Psoas muscle (tissue), 8 donors: ENCODE measurements around the gene MBD5. TPM values are rescaled to one million over a fixed set of nuclear protein-coding genes. Genes with fewer than 3 reads are reported as not detected.

Experiments
- ATAC-seq, 4 donors: fragments of 200-7000 bp; cut with Tn5 transposase; one replicate each; pipeline ENCODE4 v1.9.1; 2020; ENCODE audit warnings: moderate library complexity in 3 of 4, mild to moderate bottlenecking in 2 of 4
- DNase-seq, 2 donors: peaks; one replicate each; pipeline ENCODE4 v3.0.0-alpha.2; 2020
- H3K27ac ChIP-seq: fragments of 200-600 bp; one replicate; pipeline ENCODE4 v1.8.0; 2022
- H3K27me3 ChIP-seq, 3 donors: fragments of 200-600 bp in 1 of 3; one replicate each; pipeline versions ENCODE4 v1.6.1 to v1.8.0; 2013 to 2022; ENCODE audit warnings: low read length in 2 of 3, mild to moderate bottlenecking in 2 of 3, moderate library complexity in 1 of 3; ENCODE audit not compliant: insufficient read depth in 3 of 3
- H3K36me3 ChIP-seq, 2 donors: fragments of 200-600 bp in 1 of 2; one replicate each; pipeline versions ENCODE4 v1.6.1 to v1.8.0; 2013 to 2022; ENCODE audit warnings: low read depth in 1 of 2, mild to moderate bottlenecking in 1 of 2, moderate library complexity in 1 of 2; ENCODE audit not compliant: insufficient read depth in 1 of 2
- H3K4me1 ChIP-seq: fragments of 200-600 bp; one replicate; pipeline ENCODE4 v1.8.0; 2022
- H3K4me3 ChIP-seq: fragments of 200-600 bp; one replicate; pipeline ENCODE4 v1.8.0; 2022; ENCODE audit warnings: mild to moderate bottlenecking
- H3K9me3 ChIP-seq: fragments of 200-600 bp; one replicate; pipeline ENCODE4 v1.8.0; 2022
- WGBS, 3 donors: extraction: QIAGEN DNeasy Blood & Tissue Kit; methylation state at CpG; one replicate each; pipeline versions ENCODE4 v1.1.6 to v1.1.7; 2013; 5-methylcytosine and 5-hydroxymethylcytosine counted together
- intact Hi-C, 2 donors: fragments of 100-400 bp; cut with DNase I; formaldehyde crosslinking; loops; one replicate each; pipeline versions ENCODE4 v1.11.0 to v1.14.2; 2022
- polyA plus RNA-seq, 3 donors: library from polyadenylated mRNA; stranded (reverse); fragments of 200-250 nt; gene quantifications; one replicate each; pipeline ENCODE4 v1.2.3, GENCODE V29; 2013
- total RNA-seq, 4 donors: library from RNA; stranded (reverse); fragmentation: NEBNext Ultra II Directional in 2 of 4; extraction: Animal tissue kit (Norgen Biotek cat#: 25700) in 2 of 4; gene quantifications; one replicate each; pipeline versions ENCODE4 v1.2.1 to v1.2.4, GENCODE V29; 2021 to 2023
- TF ChIP-seq, protein P1 (sequence below): fragments of 200-600 bp; IDR thresholded peaks from one replicate; pipeline ENCODE4 v1.8.0; 2022; ENCODE audit warnings: antibody characterized with exemption
- donor health status: healthy with polysubstance abuse.
- donor health status: DM: no; HTN: no; CAD: no; lungs with moderate emphysema.
- donor health status: Bipolar disorder and iron deficiency.
- donor health status: healthy.
- donor health status: DM: yes; HTN: yes; CAD: no.
- donor health status: DM: no; HTN: no; CAD: no.
- donor health status: DM: no; HTN: no; CAD: no.
- donor health status: DM: yes; HTN: yes; CAD: no.

MBD5 gene
- total and polyA plus RNA-seq, 7 donors = 3.2 to 36.5 (median 17.5) TPM

GRCh38 chr2:148351437-148352143, 330.7 kb downstream of the MBD5 start:
- WGBS, 3 donors = 80 to 85% (median 85%) methylated on average over 2 of the region's 2 CpGs
- H3K9me3 ChIP-seq = peaks cover 10% of the 10 kb centered on the region
- intact Hi-C loops = no loop called here
- DNase-seq = no peak
- H3K4me1 ChIP-seq = peaks cover 5% of the 10 kb centered on the region
- no peaks in the 10 kb centered on the region for H3K27me3 ChIP-seq
- H3K36me3 ChIP-seq = no peaks in the 10 kb centered on the region
- TF ChIP-seq, protein P1, sequence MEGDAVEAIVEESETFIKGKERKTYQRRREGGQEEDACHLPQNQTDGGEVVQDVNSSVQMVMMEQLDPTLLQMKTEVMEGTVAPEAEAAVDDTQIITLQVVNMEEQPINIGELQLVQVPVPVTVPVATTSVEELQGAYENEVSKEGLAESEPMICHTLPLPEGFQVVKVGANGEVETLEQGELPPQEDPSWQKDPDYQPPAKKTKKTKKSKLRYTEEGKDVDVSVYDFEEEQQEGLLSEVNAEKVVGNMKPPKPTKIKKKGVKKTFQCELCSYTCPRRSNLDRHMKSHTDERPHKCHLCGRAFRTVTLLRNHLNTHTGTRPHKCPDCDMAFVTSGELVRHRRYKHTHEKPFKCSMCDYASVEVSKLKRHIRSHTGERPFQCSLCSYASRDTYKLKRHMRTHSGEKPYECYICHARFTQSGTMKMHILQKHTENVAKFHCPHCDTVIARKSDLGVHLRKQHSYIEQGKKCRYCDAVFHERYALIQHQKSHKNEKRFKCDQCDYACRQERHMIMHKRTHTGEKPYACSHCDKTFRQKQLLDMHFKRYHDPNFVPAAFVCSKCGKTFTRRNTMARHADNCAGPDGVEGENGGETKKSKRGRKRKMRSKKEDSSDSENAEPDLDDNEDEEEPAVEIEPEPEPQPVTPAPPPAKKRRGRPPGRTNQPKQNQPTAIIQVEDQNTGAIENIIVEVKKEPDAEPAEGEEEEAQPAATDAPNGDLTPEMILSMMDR = no peak
- H3K27ac ChIP-seq = no peak overlapping the region
- H3K4me3 ChIP-seq = no peak overlapping the region
- no peak for ATAC-seq

- Histone ChIP-seq H3K27ac (no peak overlapping the region), H3K4me3 (no peak overlapping the region), H3K36me3 (no peaks in the 10 kb centered on the region), H3K4me1 (no peaks in the 10 kb centered on the region), H3K9me3 (peaks cover 3% of the 10 kb centered on the region), H3K27me3 (no peaks in the 10 kb centered on the region)
- DNase-seq (no peak), ATAC-seq (no peak)
- TF ChIP-seq, protein P1 = no peak
- intact Hi-C loops = no loop called here
- WGBS, 3 donors = 74 to 87% (median 80%) methylated on average over 6 of the region's 6 CpGs
These were observed 337.5 kb downstream of the MBD5 start for GRCh38 chr2:148358375-148358774.

DNA sequence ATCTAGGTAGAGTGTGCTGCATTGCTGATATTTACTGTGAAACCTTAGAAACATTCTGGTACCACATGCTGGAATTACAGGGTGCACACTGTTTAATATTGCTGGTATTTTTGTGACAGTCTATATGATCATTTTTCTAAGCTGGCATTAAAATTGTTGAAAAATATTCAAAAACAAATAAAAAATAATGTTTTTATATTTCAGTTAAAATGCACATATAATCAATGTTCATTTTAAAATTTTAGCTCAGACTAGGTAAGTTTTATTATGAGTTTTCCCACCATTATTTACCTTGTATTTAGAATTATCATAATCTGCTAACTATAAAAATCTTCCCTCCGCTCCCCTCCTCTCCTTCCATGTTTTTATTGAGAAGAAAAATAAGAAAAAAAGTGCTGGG, 339.8 kb downstream of the MBD5 start:
- H3K36me3 ChIP-seq = no peaks in the 10 kb centered on the region
- intact Hi-C loops = no loop called here
- 92 to 100% (median 98%) methylated on average over 1 of the region's 1 CpG for WGBS, 3 donors

DNA sequence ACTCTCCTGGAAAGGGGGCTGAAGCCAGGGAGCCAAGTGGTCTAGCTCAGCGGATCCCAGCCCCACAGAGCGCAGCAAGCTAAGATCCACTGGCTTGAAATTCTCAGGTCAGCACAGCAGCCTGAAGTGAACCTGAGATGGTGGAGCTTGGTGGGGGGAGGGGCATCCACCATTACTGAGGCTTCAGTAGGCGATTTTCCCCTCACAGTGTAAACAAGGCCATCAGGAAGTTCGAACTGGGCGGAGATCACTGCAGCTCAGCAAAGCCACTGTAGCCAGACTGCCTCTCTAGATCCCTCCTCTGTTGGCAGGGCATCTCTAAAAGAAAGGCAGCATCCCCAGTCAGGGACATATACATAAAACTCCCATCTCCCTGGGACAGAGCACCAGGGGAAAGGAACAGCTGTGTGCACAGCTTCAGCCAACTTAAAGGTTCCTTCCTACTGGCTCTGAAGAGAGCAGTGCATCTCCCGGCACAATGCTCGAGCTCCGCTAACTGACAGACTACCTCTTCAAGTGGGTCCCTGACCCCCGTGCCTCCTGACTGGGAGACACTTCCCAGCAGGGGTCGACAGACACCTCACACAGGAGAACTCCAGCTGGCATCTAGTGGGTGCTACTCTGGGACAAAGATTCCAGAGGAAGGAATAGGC, 341.4 kb downstream of the MBD5 start:
- Histone ChIP-seq H3K27ac (no peak overlapping the region), H3K9me3 (no peaks in the 10 kb centered on the region), H3K4me1 (no peaks in the 10 kb centered on the region), H3K27me3 (no peaks in the 10 kb centered on the region), H3K4me3 (no peak overlapping the region), H3K36me3 (no peaks in the 10 kb centered on the region)
- intact Hi-C loops = no loop called here
- TF ChIP-seq, protein P1 = no peak
- WGBS, 3 donors = 88 to 90% (median 88%) methylated on average over 10 of the region's 10 CpGs
- ATAC-seq = no peak
- peak in 1 of 2 donors; percentile 23 for DNase-seq

More for the DNA sequence above, 339.8 kb downstream of the MBD5 start:
- TF ChIP-seq, protein P1 = no peak
- H3K27ac ChIP-seq = no peak overlapping the region
- no peaks in the 10 kb centered on the region for H3K4me1 ChIP-seq
- H3K27me3 ChIP-seq = no peaks in the 10 kb centered on the region
- H3K4me3 ChIP-seq = no peak overlapping the region
- H3K9me3 ChIP-seq = no peaks in the 10 kb centered on the region
- DNase-seq = no peak
- ATAC-seq = no peak
